ENCODE data around the gene LHX3.

Gene LHX3

GRCh38 chr9:136174779-136175615 is 29.9 kb downstream of the LHX3 start:
- DNase-seq = no peak

GRCh38 chr9:136173648-136174290 is 31.2 kb downstream of the LHX3 start:
- DNase-seq = no peak

GRCh38 chr9:136172412-136173079 is 32.4 kb downstream of the LHX3 start:
- DNase-seq = peak; percentile 69

GRCh38 chr9:136171801-136172411 is 33.0 kb downstream of the LHX3 start:
- no peak for DNase-seq

- DNase-seq = peak; percentile 81
Measured at GRCh38 chr9:136171009-136171800, 33.7 kb downstream of the LHX3 start.

- no peak for DNase-seq
Measured at GRCh38 chr9:136170006-136170901, 34.7 kb downstream of the LHX3 start.

- no peak for DNase-seq
Measured at GRCh38 chr9:136169495-136169894, 35.4 kb downstream of the LHX3 start.

GRCh38 chr9:136163248-136163850 is 41.6 kb downstream of the LHX3 start:
- DNase-seq = no peak

GRCh38 chr9:136160995-136161610 is 43.8 kb downstream of the LHX3 start:
- no peak for DNase-seq

GRCh38 chr9:136160381-136160841 is 44.5 kb downstream of the LHX3 start:
- DNase-seq = no peak

- DNase-seq = no peak
Measured at GRCh38 chr9:136159851-136160250, 45.1 kb downstream of the LHX3 start.

- no peak for DNase-seq
Measured at GRCh38 chr9:136157477-136158265, 47.3 kb downstream of the LHX3 start.

GRCh38 chr9:136156209-136157120 is 48.5 kb downstream of the LHX3 start:
- DNase-seq = no peak

- DNase-seq = no peak
Measured at GRCh38 chr9:136155576-136155975, 49.4 kb downstream of the LHX3 start.

GRCh38 chr9:136154943-136155342 is 50.0 kb downstream of the LHX3 start:
- DNase-seq = no peak

- DNase-seq = no peak
Measured at GRCh38 chr9:136153381-136154065, 51.4 kb downstream of the LHX3 start.

GRCh38 chr9:136152931-136153330 is 52.0 kb downstream of the LHX3 start:
- no peak for DNase-seq

GRCh38 chr9:136152543-136152866 is 52.4 kb downstream of the LHX3 start:
- DNase-seq = no peak
